GM19468 (cell line): Measurements from ENCODE around the gene SASH3.

Source experiments
- ATAC-seq: cut with Tn5 transposase; IDR thresholded peaks from one replicate; pipeline ENCODE4 v1.9.1; 2021; ENCODE audit warnings: mild to moderate bottlenecking, moderate library complexity, moderate number of reproducible peaks; ENCODE audit not compliant: unreplicated experiment; ENCODE audit errors: extremely low read depth

Gene SASH3

GRCh38 chrX:129755779-129756650 is 23.7 kb upstream of the SASH3 start:
- ATAC-seq = no peak

DNA sequence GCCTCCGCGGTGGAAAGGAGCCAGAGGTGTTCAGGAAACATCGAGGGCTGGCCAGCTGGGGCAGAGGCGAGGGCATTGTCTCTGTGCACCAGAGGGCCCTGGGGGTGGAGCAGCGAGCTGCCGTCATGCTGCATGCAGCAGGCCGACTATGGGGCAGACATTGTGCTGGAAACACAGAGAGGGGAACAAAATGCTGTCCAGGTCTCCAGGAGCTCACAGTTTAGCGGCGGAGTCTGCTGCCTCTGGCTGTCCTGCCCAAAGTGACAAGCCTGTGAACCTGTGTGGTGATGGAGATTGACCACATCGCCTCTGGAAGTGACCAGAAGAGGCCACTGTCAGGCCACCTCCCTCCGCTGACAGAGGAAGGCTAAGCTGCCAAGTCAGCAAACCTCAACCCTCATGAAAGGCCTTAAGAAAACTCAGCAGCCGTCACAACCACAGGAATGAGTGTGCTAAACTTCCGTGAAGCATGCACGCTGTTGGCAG is 20.1 kb upstream of the SASH3 start:
- ATAC-seq = no peak

DNA sequence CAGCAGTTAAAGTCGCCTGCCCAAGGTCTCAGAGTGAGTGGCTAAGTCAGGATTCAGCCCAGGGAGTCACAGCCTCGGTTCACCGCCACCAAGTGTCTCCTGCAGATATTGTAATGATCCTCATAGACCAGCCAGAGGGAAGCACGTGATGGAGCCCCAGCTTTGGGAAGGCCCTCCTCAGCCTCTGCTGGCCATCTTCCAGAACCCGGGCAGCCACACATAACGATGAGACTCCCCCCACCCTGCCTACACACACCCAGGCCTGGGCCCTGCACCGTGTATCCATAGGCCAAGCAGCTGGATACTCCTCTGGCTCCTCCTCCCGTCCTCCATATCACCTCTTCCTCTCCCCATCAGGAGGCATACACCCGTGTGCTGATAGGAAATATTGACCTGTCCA is 19.6 kb upstream of the SASH3 start:
- ATAC-seq = no peak

DNA sequence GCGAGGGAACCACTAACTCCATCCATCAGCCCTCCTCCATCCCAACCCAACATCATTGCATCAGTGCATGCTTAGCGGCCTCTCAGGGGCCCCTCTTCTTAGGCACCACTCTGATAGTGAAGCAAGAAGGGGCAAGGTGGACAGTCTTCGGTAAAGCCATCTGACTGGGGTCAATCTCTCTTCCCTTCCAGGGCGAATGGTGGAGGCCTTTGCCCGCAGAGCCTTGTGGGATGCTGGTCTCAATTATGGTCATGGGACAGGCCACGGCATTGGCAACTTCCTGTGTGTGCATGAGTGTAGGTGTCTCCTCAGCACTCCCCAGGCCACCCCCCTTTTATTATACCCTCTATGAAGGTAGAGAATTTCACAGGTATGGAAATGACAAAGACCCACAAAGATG is 18.8 kb upstream of the SASH3 start:
- no peak for ATAC-seq

DNA sequence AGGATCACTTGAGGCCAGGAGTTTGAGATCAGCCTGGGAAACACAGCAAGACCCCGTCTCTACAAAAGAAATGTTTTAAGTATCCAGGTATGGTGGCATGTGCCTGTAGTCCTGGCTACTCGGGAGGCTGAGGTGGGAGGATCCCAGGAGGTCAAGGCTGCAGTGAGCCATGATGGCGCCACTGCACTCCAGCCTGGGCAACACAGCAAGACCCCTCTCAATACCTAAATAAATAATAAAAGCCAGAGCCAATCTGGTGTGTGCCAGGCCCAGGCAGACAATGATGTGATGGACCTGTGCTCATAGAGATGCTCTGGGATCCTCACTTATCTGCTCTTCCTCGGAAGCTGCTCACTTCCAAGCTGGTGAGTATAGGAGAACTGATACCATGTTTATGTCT is 18.2 kb upstream of the SASH3 start:
- no peak for ATAC-seq

DNA sequence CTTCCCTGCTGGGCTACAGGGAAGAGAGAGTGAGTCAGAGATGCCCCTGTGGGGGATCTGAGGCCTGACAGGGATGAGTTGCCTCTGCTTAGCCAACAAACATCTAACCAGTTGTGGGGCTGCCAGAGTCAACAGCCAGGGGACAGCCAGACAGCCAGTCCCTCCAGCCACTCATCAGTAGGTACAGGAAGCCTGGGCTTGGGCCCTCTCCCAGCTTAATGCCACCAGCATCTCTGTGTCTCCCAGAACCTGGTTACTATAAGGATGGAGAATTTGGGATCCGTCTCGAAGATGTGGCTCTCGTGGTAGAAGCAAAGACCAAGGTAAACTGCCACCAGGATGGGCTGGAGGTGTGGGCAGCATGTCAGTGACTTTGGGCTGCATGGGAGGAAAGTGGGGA is 17.3 kb upstream of the SASH3 start:
- ATAC-seq = no peak

DNA sequence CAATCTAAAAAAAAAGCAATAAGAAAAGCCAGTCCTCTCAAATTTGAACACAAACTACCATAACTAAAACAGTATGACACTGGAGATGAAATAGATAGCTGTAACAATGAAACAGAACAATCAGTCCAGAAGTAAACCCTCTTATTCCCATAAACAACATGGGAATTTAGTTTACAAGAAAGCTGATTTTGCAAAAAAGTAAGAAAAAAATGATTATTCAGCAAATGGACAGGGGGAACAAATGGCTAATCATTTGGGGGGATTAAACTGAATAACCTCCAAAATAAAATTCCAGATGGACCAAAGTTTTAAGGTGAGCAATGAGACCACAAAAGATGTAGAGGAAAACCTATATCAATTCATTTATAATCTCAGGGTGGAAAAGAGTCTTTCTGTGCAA is 16.1 kb upstream of the SASH3 start:
- ATAC-seq = no peak

GRCh38 chrX:129768186-129768585 is 11.6 kb upstream of the SASH3 start:
- no peak for ATAC-seq

- ATAC-seq = no peak
Observed at GRCh38 chrX:129768586-129769466, 10.9 kb upstream of the SASH3 start.

DNA sequence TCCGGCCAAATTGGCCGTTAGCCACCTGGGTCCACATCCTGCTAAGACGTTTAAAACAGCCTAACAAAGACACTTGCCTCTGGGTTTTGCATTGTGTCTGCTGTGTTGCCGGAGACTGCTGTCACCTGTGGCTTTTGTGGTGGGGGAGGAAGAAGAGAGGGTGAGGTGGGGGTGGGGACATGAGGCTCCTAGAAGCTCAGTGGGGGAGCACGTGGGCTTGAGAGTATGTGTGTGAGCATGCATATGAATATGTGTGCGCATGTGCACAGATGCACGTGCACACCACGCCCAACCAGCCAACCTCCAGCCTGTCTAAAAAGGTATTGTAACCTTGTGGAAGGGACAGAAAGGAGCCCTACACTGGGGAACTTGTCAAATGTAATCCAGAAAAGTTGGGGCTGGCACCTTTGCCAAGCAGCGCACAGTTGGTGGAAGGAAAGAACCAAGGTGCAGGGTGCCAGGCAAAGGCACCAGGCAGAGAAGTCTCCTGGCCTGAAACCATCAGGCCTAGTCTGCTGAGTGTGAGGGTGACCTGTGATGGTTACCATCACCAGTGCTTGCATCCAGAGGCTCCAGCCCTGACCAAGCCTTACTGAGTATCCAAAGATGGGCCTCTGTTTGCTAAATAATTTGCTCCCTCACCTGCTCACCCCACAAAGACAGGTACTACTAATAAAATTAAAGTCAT is 10.1 kb upstream of the SASH3 start:
- no peak for ATAC-seq

DNA sequence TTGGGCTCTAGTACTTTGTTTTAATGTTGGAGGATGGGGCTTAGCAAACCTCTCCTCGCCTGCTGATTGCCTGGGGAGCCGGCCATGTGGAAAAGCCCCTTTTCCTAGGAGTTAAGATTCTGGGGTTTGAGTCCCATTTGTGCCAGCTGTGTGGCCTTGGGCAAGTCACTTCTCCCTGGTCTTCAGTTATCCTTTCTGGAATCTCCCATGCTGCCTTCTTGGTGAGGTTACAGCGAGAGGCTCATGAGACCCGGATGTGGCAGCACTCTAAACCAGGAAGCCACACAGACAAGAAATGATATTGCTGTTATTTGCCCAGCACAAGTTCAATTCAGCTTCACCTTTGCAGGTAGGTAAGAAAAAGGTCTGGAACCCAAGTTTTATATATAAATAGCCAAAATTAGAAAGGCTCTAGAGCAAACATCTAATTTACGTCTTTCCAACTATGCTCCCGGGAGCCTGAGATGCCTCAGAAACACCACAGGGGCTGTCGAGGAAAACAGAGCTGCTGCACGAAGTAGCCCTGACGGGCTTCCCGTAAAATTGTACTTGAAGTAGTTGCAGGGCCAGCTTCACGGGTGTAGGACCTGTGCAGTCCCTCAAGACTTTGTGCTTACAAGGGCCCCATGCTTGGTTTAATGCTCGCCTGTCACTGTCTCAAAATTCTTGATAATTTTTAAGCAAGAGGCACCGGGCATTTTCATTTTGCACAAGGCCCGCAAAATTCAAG is 8.3 kb upstream of the SASH3 start:
- no peak for ATAC-seq

DNA sequence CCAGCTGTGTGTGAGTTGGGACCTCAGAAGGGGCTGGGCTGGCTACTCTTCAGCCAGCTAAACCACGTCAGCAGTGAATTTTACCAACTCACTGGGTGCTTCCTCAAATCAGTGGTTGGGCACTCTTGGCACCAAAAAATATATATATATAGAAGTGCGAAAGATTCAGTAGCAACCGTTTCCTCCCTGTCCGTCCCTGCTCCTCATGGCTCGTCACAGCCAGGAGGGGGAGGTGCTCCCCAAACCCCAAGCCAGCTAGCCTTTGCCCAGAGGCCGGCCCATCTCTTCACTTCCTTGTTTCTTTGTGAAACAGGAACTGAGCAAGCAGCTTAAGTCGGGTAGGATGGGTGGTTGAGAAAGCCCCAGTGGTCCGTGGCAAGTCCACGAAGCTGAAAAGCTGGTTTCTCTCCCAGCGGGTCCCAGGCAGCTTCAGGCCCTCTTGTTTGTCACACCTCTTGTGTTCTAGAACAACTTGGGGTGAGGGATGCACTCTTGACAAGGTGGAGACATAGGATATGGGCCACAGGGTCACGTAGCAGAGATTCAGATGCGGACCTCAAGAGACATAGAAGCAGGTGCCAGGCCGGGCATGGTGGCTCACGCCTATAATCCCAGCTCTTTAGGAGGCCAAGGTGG is 6.8 kb upstream of the SASH3 start:
- peak; percentile 60 for ATAC-seq

DNA sequence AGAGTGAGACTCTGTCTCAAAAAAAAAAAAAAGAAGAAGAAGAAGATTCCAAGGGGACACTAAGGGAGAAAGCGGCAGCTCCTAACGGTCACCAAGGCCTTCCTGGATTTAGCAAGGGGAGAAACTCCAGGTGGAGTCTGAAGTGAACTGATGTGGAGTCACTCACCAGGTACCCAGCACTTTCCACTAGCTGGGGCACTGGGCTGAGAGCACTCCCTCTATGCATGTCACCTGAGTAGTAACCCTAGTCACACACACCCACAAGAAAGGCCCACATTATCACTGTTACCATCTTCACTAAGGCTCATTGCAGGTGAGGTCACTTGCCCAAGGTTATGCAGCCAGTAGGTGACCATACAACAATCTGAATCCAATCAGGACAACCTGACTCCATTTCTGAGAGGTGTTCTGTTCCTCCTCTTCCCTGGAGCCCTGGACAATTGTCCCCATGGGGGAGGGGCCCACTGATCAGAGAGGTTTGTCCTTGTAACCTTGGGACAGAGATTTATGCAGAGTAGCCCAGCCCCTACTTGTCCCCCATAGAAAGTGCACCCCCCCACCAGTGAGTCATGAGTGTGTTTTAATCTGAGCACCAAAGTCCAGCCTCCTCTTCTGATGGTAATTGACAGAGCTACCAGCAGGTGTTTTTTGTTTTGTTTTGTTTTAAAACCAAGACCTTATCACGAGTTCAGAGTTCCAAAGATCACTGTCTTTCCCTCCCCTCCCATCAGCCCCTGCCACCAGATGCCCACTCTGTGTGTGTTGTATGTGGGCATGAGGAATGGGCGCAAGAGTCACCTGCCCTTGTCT is 5.9 kb upstream of the SASH3 start:
- no peak for ATAC-seq

DNA sequence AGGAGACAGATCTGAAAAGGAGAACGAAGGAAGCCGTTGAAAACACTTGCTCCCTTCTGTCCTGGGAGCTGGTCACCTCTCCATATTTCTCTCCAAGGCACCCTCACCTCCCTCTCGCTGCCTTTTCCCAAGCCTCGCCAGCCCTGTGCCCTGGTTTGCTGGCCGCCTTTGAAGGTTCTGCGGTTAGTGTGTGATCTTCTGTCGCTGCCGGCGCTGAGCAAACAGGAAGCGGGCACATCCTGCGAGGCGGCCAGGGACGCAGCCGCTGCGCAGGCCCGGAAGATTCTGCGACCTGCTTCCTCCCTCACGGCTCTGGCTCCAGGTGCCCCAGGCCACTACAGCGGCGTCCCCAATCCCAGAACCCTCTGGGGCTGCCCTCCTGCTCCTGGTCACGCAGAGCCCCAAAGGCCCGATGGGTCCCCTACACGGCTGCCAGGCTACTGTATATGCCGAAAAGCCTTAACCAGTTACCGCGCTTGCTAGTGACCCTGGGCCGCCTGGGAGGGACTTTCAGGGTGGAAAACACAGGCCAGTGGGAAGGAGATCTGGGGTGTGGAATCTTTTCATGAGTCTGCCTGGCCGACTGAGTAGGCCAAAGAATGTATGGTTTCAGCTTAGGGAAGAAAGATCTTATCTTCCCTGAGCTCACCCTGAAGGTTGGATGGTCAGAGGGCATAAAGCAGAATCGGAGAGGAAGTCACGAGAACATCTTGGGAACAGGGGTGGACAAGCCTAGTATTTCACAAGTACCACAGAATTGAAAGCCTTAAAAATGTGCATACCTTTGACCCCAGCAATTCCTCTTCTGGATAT is 2.3 kb upstream of the SASH3 start:
- no peak for ATAC-seq

DNA sequence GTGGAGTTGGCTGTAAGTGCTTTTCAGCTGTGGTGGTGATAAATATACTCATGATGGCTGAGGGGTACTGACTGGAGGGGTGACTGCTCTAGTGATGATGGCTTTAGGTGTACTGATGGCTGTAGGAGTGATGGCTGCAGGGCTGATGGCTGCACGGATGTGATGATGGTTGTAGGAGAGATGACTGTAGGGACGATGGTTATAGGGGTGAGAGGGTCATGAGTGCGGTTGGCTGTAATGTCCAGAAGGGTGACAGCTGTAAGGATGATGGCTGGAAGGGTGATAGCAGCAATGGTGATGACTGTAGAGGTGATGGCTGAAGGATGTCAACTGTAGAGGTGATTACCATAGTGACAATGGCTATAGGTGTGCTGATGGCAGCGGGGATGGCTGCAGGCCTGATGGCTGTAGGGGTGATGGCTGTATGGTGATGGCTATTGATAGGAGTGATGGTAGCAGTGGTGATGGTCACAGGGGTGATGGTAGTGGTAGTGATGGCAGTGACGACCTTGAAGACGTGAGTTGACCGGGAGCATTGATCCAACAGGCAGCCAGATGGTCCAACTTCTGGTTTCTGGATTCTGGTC is 570 bp upstream of the SASH3 start:
- no peak for ATAC-seq

DNA sequence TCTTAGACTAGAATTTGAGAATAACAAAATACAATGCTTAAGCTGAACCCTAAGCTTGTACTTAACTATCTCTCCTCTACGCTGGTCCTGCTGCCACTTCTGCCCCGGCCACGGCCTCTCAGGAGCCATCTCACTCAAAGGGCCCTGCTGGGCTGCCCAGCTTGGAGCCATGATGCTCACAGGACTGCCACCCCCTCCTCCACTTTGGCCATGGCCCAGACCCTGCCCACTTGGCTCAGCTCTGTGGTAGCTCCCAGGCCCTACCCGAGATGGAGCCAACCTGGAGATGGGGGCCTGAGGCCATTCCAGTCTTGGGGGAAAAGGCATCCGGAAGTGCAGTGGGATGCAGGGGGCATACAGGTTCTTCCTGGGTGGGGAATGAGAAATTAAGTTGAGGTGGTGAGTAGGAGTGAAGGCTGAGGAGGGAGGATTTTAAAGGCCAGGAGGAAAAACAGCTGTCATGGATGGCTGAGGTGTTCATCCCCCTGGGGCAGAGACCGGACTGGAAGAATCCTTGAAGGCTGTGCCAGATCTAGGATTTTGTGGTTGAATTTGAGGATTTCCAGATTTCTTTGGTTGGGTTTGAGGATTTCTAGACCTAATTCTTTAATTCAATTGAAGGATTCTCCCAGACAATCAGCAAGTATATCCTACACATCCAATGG is 824 bp downstream of the SASH3 start:
- no peak for ATAC-seq

GRCh38 chrX:129781134-129781672 is 1.5 kb downstream of the SASH3 start:
- peak; percentile 60 for ATAC-seq
